ENCODE data around the gene CD320.
"Not testable (repeated sequence)": the region's sequence is repeated elsewhere in the genome, so short reads cannot be mapped to it uniquely, and the experiment has no call there.

CD320 gene

DNA sequence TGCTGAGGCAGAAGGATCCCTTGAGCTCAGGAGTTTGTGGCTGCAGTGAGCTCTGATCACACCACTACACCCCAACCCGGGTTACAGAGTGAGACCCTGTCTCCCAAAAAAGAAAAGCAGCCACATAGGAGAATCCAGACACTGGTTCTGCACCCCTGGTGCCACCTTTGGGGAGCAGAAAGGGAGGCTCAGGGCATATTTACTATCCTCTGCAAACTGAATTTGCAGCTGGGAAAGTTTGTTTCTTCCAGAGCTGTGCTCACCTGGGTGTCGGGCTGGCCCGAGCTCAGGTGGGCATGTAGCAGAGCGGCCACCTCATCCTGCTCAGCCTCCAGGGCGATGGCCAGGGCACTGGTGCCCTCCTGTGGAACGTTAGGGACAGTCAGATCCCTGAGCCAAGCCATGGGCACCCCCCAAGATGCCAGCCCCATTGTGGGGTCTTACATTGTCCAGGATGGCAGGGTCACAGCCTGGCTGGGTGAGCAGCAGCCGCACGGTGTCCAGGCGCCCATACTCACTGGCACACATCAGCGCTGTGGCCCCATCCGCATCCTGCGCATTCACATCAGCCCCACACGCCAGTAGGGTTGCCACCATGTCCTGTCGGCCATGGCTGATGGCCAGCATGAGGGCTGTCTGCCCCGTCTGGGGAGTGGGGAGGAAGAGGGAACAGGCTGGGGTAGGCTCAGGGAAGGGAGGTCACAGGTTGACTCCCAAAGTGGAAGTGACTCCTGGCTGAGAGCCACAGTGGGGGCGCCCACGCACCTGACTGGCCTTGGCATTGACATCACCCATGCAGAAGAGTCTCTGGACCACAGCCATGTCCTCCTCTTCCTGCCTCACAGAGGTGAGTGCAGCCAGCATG, 16.3 kb upstream of the CD320 start:
- Histone ChIP-seq H3K36me3 (ENCODE audit: insufficient read depth, low read length) (peaks cover 30% of the 10 kb centered on the region), H3K4me3 (no peak overlapping the region), H3K9ac (ENCODE audit: insufficient read length) (no peak overlapping the region), H3K9me3 (ENCODE audit: low read depth, low read length) (no peaks in the 10 kb centered on the region), H3K27ac (0 out of 2 replicates have a peak overlapping the region, but pooled peaks have one; percentile 87)
- no peak for DNase-seq (ENCODE audit: low read depth, low spot score)
- TF ChIP-seq EZH2 (IDR thresholded peaks at IDR 0.05) (no peak), POLR2AphosphoS5 (IDR thresholded peaks at IDR 0.05; ENCODE audit: borderline replicate concordance, low read depth, low read length) (peak; percentile 46; the same call in 1 of the 2 replicates), FOXP2 (optimal IDR thresholded peaks at IDR 0.05; ENCODE audit: control extremely low read depth, extremely low read length, insufficient read depth) (no peak)

DNA sequence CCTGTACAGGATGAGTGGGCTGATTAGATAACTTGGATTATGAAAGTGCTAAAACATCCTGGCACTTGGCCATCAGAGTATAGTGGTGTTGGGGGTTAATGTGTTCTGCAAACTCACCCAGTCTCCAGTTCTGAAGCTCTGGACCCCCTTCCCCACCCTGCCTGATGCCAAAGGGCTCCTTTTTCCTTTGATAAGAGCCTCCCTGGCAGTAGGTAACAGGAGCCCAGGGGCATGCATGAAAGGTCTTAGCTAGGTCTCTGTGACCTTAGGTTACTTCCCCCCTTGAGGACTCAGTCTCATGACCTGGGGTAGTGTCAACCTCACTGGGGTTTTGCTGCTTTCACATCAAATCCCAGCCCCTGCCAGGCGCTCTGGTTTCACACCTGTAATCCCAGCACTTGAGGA, 15.6 kb upstream of the CD320 start:
- Histone ChIP-seq H3K9me3 (ENCODE audit: low read depth, low read length) (no peaks in the 10 kb centered on the region), H3K36me3 (ENCODE audit: insufficient read depth, low read length) (peaks cover 30% of the 10 kb centered on the region), H3K27ac (peak overlapping the region; percentile 87; the same call in 1 of the 2 replicates), H3K4me3 (no peak overlapping the region; the same call in 1 of the 2 replicates), H3K9ac (ENCODE audit: insufficient read length) (no peak overlapping the region)
- TF ChIP-seq EZH2 (IDR thresholded peaks at IDR 0.05) (no peak), POLR2AphosphoS5 (IDR thresholded peaks at IDR 0.05; ENCODE audit: borderline replicate concordance, low read depth, low read length) (no peak; the same call in 1 of the 2 replicates), FOXP2 (optimal IDR thresholded peaks at IDR 0.05; ENCODE audit: control extremely low read depth, extremely low read length, insufficient read depth) (no peak)
- no peak for DNase-seq (ENCODE audit: low read depth, low spot score)

DNA sequence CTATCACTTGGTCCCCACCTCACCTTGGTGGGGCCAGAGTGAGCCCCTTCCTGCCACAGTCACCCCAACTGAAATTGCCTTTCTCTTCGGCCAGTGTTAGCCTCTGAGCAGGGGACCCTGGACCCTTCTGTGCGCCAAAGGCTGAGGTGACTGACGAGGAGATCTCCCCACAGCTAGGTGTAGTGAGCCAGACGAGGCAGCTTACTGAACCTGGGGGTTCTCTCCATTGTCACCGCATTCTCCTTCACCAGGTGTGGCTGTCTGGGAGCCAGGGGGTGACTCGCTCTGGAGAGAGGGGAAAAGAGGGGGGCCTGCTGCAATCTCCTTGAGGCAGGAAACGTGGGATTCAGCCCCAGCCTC, 14.5 kb upstream of the CD320 start:
- peak overlapping the region; percentile 99 for H3K9ac ChIP-seq (ENCODE audit: insufficient read length)
- H3K36me3 ChIP-seq (ENCODE audit: insufficient read depth, low read length): peaks cover 30% of the 10 kb centered on the region
- peak overlapping the region; percentile 97 for H3K4me3 ChIP-seq
- TF ChIP-seq EZH2 (IDR thresholded peaks at IDR 0.05) (no peak), POLR2AphosphoS5 (IDR thresholded peaks at IDR 0.05; ENCODE audit: borderline replicate concordance, low read depth, low read length) (no peak), FOXP2 (optimal IDR thresholded peaks at IDR 0.05; ENCODE audit: control extremely low read depth, extremely low read length, insufficient read depth) (no peak)
- no peaks in the 10 kb centered on the region for H3K9me3 ChIP-seq (ENCODE audit: low read depth, low read length)
- H3K27ac ChIP-seq: peak overlapping the region; percentile 87; the same call in 1 of the 2 replicates
- DNase-seq (ENCODE audit: low read depth, low spot score): no peak

DNA sequence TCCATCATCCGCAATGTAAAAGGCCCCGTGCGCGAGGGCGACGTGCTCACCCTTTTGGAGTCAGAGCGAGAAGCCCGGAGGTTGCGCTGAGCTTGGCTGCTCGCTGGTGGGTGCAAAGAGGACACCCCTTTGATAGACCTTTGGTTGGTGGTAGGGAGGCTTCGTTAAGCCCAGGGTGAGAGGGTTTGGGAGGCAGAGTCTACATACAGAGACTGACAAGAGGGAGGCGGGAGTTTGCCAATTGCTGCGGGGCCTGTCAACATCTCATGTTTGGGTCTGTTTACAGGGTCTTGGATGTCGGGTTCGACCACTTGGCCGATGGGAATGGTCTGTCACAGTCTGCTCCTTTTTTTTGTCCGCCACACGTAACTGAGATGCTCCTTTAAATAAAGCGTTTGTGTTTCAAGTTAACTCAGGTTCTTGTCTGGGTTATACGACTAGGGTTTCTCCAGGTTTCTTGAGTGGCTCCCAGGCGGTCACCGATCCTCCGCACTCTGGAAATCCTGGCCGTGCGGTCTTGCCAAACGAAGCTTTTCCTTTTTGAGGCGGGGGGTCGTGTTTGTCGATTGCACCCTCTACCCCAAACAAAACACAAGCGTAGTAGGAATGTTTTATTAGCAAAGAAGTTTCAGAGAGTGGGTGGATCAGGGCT, 14.0 kb upstream of the CD320 start:
- DNase-seq (ENCODE audit: low read depth, low spot score): no peak
- H3K4me3 ChIP-seq: peak overlapping the region; percentile 97

DNA sequence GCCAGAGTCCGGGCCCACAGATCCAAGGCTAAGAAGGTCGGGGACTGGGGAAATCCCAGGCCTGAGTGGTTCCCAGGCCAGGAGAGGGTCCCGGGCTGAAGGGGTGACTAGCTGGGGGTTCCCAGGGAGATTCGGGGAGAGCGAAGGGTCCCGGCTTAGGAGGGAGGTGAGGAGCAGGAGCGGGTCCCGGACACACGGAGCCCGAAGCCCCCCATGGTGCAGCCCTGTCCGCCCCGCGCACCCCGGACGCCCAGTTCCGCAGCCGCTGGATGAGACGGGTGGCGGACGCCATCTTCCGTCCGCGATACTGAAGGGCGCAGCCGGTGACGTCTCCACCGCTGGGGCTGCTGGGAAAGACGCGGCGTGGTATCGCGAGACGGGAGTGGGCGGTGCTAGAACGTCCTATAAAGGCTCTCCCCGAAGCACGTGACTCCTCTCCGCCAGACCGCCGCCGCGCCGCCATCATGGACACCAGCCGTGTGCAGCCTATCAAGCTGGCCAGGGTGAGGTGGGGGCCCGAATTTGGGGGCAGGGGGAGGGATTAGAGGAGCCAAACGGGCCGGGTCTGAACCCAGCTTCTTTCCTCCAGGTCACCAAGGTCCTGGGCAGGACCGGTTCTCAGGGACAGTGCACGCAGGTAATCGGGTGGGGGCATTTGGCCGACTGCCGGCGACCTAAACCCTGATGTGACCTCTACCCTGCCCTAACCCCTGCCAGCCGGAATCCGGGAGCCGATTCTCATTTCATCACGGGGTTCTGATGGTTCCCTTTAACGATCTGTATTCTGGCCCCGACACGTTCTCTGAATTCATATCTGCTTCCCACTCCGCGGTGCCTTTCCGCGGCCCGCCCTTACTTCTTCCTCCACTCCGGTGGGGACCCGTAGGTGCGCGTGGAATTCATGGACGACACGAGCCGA, 13.2 kb upstream of the CD320 start, which contains the start of the genes NDUFA7 and RPS28:
Gene NDUFA7, minus strand, starts transcription at position 309 of the 919 bp plus-strand sequence. Its CDS starts 17 bp downstream, at position 292.
Gene RPS28, plus strand, starts transcription at position 430 of the 919 bp plus-strand sequence. Its CDS starts 35 bp downstream, at position 465.
- peak; percentile 86 for DNase-seq (ENCODE audit: low read depth, low spot score)
- Histone ChIP-seq H3K4me3 (peak within 1 kb of the TSS; percentile 97), H3K27ac (peak within 1 kb of the TSS; percentile 87), H3K9me3 (ENCODE audit: low read depth, low read length) (no peaks in the 10 kb centered on the region), H3K9ac (ENCODE audit: insufficient read length) (peak within 1 kb of the TSS; percentile 99), H3K36me3 (ENCODE audit: insufficient read depth, low read length) (peaks cover 30% of the 10 kb centered on the region)
- no peak for TF ChIP-seq EZH2 (IDR thresholded peaks at IDR 0.05)
- TF ChIP-seq POLR2AphosphoS5 (IDR thresholded peaks at IDR 0.05; ENCODE audit: borderline replicate concordance, low read depth, low read length): peak; percentile 91

More for the DNA sequence above, 14.0 kb upstream of the CD320 start:
- H3K36me3 ChIP-seq (ENCODE audit: insufficient read depth, low read length): peaks cover 30% of the 10 kb centered on the region
- H3K27ac ChIP-seq: peak overlapping the region; percentile 87
- no peaks in the 10 kb centered on the region for H3K9me3 ChIP-seq (ENCODE audit: low read depth, low read length)
- peak overlapping the region; percentile 99 for H3K9ac ChIP-seq (ENCODE audit: insufficient read length)
- TF ChIP-seq POLR2AphosphoS5 (IDR thresholded peaks at IDR 0.05; ENCODE audit: borderline replicate concordance, low read depth, low read length): no peak
- no peak for TF ChIP-seq EZH2 (IDR thresholded peaks at IDR 0.05)
- no peak for TF ChIP-seq FOXP2 (optimal IDR thresholded peaks at IDR 0.05; ENCODE audit: control extremely low read depth, extremely low read length, insufficient read depth)

DNA sequence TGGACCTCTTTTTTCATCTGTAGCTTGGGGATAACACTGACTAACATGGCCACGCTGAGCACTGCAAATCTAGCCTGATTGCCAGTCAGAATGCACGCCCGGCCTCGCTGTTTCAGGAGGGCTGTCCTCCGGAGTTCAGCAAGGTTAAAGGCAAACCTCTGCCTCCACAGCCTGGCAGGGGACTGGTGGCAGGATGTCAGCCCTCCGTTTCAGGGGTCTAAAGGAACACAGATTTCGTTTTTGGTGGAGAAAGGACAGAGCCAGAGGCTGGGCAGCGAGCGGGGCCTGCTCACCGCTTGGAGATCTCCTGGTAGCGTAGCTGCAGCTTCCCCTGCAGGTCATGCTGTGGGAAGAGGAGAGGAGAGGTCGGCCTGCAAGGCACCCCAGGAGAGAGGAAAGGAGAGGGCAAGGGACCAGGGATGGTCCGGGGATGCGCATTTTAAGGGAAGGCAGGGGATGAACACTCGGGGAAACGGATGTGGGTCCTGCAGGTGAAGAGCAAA, 12.5 kb upstream of the CD320 start:
- Histone ChIP-seq H3K4me3 (peak overlapping the region; percentile 97), H3K36me3 (ENCODE audit: insufficient read depth, low read length) (peaks cover 35% of the 10 kb centered on the region), H3K27ac (peak overlapping the region; percentile 87), H3K9me3 (ENCODE audit: low read depth, low read length) (no peaks in the 10 kb centered on the region), H3K9ac (ENCODE audit: insufficient read length) (peak overlapping the region; percentile 99)
- TF ChIP-seq EZH2 (IDR thresholded peaks at IDR 0.05) (no peak), POLR2AphosphoS5 (IDR thresholded peaks at IDR 0.05; ENCODE audit: borderline replicate concordance, low read depth, low read length) (no peak), FOXP2 (optimal IDR thresholded peaks at IDR 0.05; ENCODE audit: control extremely low read depth, extremely low read length, insufficient read depth) (no peak)
- no peak for DNase-seq (ENCODE audit: low read depth, low spot score)

DNA sequence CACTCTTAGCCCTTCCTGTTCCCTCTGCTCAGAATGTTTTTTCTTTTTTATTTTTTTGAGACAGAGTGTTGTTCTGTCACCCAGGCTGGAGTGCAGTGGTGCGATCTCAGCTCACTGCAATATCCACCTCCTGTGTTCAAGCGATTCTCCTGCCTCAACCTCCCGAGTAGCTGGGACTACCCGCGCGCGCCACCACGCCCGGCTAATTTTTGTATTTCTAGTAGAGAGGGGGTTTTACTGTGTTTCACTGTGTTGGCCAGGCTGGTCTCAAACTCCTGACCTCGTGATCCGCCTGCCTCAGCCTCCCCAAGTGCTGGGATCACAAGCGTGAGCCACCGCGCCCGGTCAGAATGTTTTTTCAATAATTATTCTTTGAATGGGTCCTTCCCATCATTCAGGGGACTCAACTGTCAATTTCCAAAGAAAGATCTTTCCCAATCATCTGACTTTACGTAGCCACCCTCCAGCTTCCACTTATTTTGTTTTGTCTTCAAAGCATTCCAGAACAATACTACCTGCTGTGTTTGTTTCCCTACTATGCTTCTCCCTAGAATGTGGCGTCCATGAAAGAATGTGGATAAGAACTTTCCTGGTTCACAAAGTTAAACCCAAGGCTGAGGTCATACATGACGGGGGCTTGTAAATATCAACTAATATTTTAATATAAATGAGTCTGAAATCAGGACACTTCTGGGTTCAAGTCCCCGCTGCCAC, 11.8 kb upstream of the CD320 start:
- no peak for TF ChIP-seq EZH2 (IDR thresholded peaks at IDR 0.05)
- no peak for TF ChIP-seq FOXP2 (optimal IDR thresholded peaks at IDR 0.05; ENCODE audit: control extremely low read depth, extremely low read length, insufficient read depth)
- TF ChIP-seq POLR2AphosphoS5 (IDR thresholded peaks at IDR 0.05; ENCODE audit: borderline replicate concordance, low read depth, low read length): no peak
- Histone ChIP-seq H3K9ac (ENCODE audit: insufficient read length) (peak overlapping the region; percentile 99), H3K27ac (peak overlapping the region; percentile 87; the same call in 1 of the 2 replicates), H3K36me3 (ENCODE audit: insufficient read depth, low read length) (peaks cover 41% of the 10 kb centered on the region), H3K9me3 (ENCODE audit: low read depth, low read length) (no peaks in the 10 kb centered on the region), H3K4me3 (peak overlapping the region; percentile 97)
- DNase-seq (ENCODE audit: low read depth, low spot score): no peak

DNA sequence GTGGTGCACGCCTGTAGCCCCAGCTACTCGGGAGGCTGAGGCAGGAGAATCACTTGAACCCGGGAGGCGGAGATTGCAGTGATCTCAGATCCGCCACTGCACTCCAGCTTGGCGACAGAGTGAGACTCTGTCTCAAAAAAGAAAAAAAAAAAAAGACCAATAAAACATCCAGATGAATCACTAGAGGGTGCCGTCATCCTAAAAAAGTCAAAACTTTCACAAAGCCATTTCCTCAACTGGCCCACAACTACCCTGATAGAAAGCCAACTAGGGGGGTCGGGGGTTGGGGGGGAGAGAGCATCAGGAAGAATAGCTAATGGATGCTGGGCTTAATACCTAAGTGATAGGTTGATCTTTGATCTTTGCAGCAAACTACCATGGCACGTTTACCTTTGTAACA, 10.7 kb upstream of the CD320 start:
- not testable (repeated sequence) for H3K27ac ChIP-seq; DNase-seq (ENCODE audit: low read depth, low spot score); H3K9ac ChIP-seq (ENCODE audit: insufficient read length); H3K4me3 ChIP-seq; H3K9me3 ChIP-seq (ENCODE audit: low read depth, low read length)
- peaks cover 41% of the 10 kb centered on the region for H3K36me3 ChIP-seq (ENCODE audit: insufficient read depth, low read length)

Data from SK-N-MC (cell line).